ENCODE data around the gene FAM107B.
"Not testable (repeated sequence)": the region's sequence is repeated elsewhere in the genome, so short reads cannot be mapped to it uniquely, and the experiment has no call there.

FAM107B gene

DNA sequence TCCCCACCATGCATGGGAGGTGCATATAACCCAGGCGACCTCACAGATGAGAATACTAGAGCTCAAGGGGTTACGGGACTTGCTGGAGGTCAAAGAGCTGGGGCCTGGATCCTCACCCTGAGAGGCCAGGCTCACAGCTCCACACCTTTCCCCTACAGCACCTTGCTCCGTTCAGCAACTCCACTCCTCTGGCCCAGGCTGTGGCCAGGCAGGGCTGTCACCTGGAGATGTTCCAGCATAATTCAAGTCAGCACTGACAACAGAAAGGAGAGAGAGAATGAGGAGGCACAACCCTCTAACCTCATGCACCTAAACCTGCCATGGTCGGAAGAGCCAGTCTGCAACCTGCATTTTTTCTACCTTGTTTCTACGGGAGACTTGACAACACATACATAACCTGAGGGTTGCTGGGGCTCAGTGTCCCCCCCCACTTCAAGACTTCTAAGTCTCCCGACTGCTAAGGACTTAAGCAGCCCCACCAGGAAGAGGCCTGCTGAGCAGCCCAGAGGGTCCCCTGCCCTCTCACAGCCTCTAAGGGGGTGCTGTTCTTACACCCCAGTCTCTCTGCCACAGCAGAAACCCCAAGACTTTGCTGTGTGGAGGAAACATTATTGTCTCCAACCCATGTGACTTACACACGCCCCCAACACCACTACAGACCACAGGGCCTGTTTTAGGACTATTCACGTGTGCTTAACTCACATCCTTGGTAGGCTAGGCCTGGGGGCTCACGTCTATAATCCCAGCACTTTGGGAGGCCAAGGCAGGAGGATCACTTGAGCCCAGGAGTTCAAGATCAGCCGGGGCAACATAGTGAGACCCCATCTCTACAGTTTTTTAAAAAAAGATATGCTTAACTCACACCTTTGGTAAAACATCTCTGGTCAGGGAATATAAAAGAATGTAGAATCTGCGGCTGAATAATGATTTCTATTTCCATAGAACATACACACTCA is 175.6 kb downstream of the FAM107B start:
- Histone ChIP-seq H3K27ac (ENCODE audit: low read depth, low read length) (no peak overlapping the region), H3K9me3 (ENCODE audit: control insufficient read depth, insufficient read depth, low read length) (no peaks in the 10 kb centered on the region), H3K36me3 (ENCODE audit: control insufficient read depth, insufficient read depth, low read length) (peaks cover 16% of the 10 kb centered on the region), H3K27me3 (ENCODE audit: control insufficient read depth, insufficient read depth, low read length) (peaks cover 9% of the 10 kb centered on the region), H3K4me1 (ENCODE audit: control insufficient read depth, insufficient read depth, low read length) (peaks cover 18% of the 10 kb centered on the region), H3K9ac (ENCODE audit: low read depth, low read length) (no peak overlapping the region), H3K4me3 (ENCODE audit: low read depth, low read length) (no peak overlapping the region)

DNA sequence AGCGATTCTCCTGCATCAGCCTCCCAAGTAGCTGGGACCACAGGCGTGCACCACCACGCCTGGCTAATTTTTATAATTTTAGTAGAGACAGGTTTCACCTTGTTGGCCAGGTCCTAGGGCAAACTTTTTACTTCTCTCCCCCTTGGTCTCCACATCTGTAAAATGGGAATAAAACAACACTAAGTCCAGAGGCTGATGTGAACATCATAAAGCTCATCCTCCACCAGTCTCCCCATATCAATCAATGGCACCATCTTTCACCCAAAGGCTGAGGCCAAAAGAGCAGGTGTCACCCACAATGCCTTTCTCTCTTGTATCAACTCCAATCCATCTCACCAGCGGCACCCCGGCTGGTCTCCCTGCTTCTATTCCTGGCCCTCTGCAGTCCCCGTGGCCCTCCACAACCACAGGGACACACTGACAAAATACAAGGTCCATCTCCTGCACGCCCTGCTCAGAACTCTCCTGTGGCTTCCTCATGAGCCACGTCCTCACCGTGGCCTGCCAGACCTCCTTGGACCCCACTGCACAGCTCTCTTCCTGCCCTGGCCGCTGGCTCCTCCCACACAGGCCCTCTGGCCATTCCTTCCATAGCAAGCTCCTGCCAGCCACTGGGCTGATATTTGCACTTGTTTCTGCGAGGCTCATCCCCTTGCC is 179.0 kb downstream of the FAM107B start:
- Histone ChIP-seq H3K9ac (ENCODE audit: low read depth, low read length) (no peak overlapping the region), H3K36me3 (ENCODE audit: control insufficient read depth, insufficient read depth, low read length) (peaks cover 14% of the 10 kb centered on the region), H3K27me3 (ENCODE audit: control insufficient read depth, insufficient read depth, low read length) (no peaks in the 10 kb centered on the region), H3K4me1 (ENCODE audit: control insufficient read depth, insufficient read depth, low read length) (no peaks in the 10 kb centered on the region), H3K27ac (ENCODE audit: low read depth, low read length) (no peak overlapping the region), H3K4me3 (ENCODE audit: low read depth, low read length) (no peak overlapping the region), H3K9me3 (ENCODE audit: control insufficient read depth, insufficient read depth, low read length) (no peaks in the 10 kb centered on the region)

- Histone ChIP-seq H3K4me1 (ENCODE audit: control insufficient read depth, insufficient read depth, low read length) (no peaks in the 10 kb centered on the region), H3K27ac (ENCODE audit: low read depth, low read length) (no peak overlapping the region), H3K9ac (ENCODE audit: low read depth, low read length) (no peak overlapping the region), H3K9me3 (ENCODE audit: control insufficient read depth, insufficient read depth, low read length) (no peaks in the 10 kb centered on the region), H3K4me3 (ENCODE audit: low read depth, low read length) (no peak overlapping the region), H3K36me3 (ENCODE audit: control insufficient read depth, insufficient read depth, low read length) (peaks cover 13% of the 10 kb centered on the region), H3K27me3 (ENCODE audit: control insufficient read depth, insufficient read depth, low read length) (no peaks in the 10 kb centered on the region)
Measured at GRCh38 chr10:14594878-14595525, 179.7 kb downstream of the FAM107B start.

GRCh38 chr10:14593806-14594205 is 180.9 kb downstream of the FAM107B start:
- no peaks in the 10 kb centered on the region for H3K9me3 ChIP-seq (ENCODE audit: control insufficient read depth, insufficient read depth, low read length)
- no peak overlapping the region for H3K9ac ChIP-seq (ENCODE audit: low read depth, low read length)
- H3K27me3 ChIP-seq (ENCODE audit: control insufficient read depth, insufficient read depth, low read length) = no peaks in the 10 kb centered on the region
- H3K4me3 ChIP-seq (ENCODE audit: low read depth, low read length) = no peak overlapping the region
- H3K36me3 ChIP-seq (ENCODE audit: control insufficient read depth, insufficient read depth, low read length) = peaks cover 9% of the 10 kb centered on the region
- no peaks in the 10 kb centered on the region for H3K4me1 ChIP-seq (ENCODE audit: control insufficient read depth, insufficient read depth, low read length)
- H3K27ac ChIP-seq (ENCODE audit: low read depth, low read length) = no peak overlapping the region

DNA sequence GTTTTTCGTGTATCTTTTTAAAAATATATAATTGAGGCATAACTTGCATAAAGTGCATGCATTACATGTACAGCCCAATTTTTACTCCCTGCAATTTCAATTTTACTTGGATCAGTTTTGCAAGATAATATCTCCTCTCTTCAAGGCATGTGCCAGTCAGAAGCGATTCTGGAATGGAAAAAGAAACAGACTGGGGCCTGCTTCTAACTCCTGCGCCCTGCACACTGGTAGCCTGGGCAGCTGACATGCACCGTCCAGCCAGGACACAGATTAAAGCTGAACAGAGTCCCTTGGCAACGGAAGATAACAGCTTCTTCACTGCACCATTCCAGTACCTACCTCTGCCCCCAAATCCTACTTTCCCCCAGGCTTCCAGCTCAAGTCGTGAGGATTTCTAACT is 182.1 kb downstream of the FAM107B start:
- H3K27me3 ChIP-seq (ENCODE audit: control insufficient read depth, insufficient read depth, low read length) = no peaks in the 10 kb centered on the region
- H3K9ac ChIP-seq (ENCODE audit: low read depth, low read length) = no peak overlapping the region
- H3K27ac ChIP-seq (ENCODE audit: low read depth, low read length) = no peak overlapping the region
- no peaks in the 10 kb centered on the region for H3K36me3 ChIP-seq (ENCODE audit: control insufficient read depth, insufficient read depth, low read length)
- H3K9me3 ChIP-seq (ENCODE audit: control insufficient read depth, insufficient read depth, low read length) = no peaks in the 10 kb centered on the region
- peaks cover 6% of the 10 kb centered on the region; the same call in 1 of the 2 replicates for H3K4me1 ChIP-seq (ENCODE audit: control insufficient read depth, insufficient read depth, low read length)
- H3K4me3 ChIP-seq (ENCODE audit: low read depth, low read length) = no peak overlapping the region

GRCh38 chr10:14592026-14592425 is 182.7 kb downstream of the FAM107B start:
- Histone ChIP-seq H3K4me3 (ENCODE audit: low read depth, low read length) (no peak overlapping the region), H3K9me3 (ENCODE audit: control insufficient read depth, insufficient read depth, low read length) (no peaks in the 10 kb centered on the region), H3K36me3 (ENCODE audit: control insufficient read depth, insufficient read depth, low read length) (no peaks in the 10 kb centered on the region), H3K9ac (ENCODE audit: low read depth, low read length) (no peak overlapping the region), H3K4me1 (ENCODE audit: control insufficient read depth, insufficient read depth, low read length) (peaks cover 6% of the 10 kb centered on the region), H3K27ac (ENCODE audit: low read depth, low read length) (no peak overlapping the region), H3K27me3 (ENCODE audit: control insufficient read depth, insufficient read depth, low read length) (no peaks in the 10 kb centered on the region)

GRCh38 chr10:14588938-14589294 is 185.8 kb downstream of the FAM107B start:
- H3K9me3 ChIP-seq (ENCODE audit: control insufficient read depth, insufficient read depth, low read length); H3K27me3 ChIP-seq (ENCODE audit: control insufficient read depth, insufficient read depth, low read length); H3K9ac ChIP-seq (ENCODE audit: low read depth, low read length); H3K4me3 ChIP-seq (ENCODE audit: low read depth, low read length); H3K27ac ChIP-seq (ENCODE audit: low read depth, low read length); H3K36me3 ChIP-seq (ENCODE audit: control insufficient read depth, insufficient read depth, low read length): not testable (repeated sequence)
- peaks cover 23% of the 10 kb centered on the region for H3K4me1 ChIP-seq (ENCODE audit: control insufficient read depth, insufficient read depth, low read length)

GRCh38 chr10:14588084-14588937 is 186.4 kb downstream of the FAM107B start:
- H3K4me1 ChIP-seq (ENCODE audit: control insufficient read depth, insufficient read depth, low read length) = peaks cover 23% of the 10 kb centered on the region
- H3K27ac ChIP-seq (ENCODE audit: low read depth, low read length) = no peak overlapping the region
- H3K27me3 ChIP-seq (ENCODE audit: control insufficient read depth, insufficient read depth, low read length) = no peaks in the 10 kb centered on the region
- no peaks in the 10 kb centered on the region for H3K36me3 ChIP-seq (ENCODE audit: control insufficient read depth, insufficient read depth, low read length)
- no peak overlapping the region for H3K4me3 ChIP-seq (ENCODE audit: low read depth, low read length)
- H3K9ac ChIP-seq (ENCODE audit: low read depth, low read length) = no peak overlapping the region
- no peaks in the 10 kb centered on the region for H3K9me3 ChIP-seq (ENCODE audit: control insufficient read depth, insufficient read depth, low read length)

DNA sequence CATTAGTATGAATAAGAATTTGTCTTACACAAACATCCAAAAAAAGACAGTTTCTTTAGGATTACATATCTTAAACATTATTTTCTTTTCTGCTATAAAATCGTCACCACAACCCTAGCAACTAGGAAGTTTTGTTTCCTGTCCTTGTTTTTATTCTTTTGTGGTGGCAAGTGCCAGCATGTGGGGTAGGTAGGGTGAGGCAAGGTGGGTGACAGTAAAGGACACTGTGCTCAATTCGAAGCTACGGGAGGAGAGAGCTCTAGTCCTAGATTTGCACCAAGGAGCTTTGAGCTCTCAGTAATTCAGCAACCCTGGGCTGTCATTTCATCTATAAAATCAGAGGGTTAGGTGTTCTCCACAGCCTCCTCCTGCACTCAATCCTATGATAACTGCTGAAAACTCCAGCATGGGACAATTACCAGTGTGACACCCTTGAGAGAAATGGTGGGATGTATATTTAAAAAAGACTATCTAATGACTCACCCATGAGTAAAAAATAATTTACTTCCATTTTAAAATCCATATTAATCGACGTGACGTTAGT is 187.1 kb downstream of the FAM107B start:
- no peak overlapping the region for H3K4me3 ChIP-seq (ENCODE audit: low read depth, low read length)
- no peak overlapping the region for H3K27ac ChIP-seq (ENCODE audit: low read depth, low read length)
- no peaks in the 10 kb centered on the region for H3K27me3 ChIP-seq (ENCODE audit: control insufficient read depth, insufficient read depth, low read length)
- no peak overlapping the region for H3K9ac ChIP-seq (ENCODE audit: low read depth, low read length)
- H3K9me3 ChIP-seq (ENCODE audit: control insufficient read depth, insufficient read depth, low read length) = no peaks in the 10 kb centered on the region
- H3K36me3 ChIP-seq (ENCODE audit: control insufficient read depth, insufficient read depth, low read length) = no peaks in the 10 kb centered on the region
- H3K4me1 ChIP-seq (ENCODE audit: control insufficient read depth, insufficient read depth, low read length) = peaks cover 23% of the 10 kb centered on the region

- H3K4me1 ChIP-seq (ENCODE audit: control insufficient read depth, insufficient read depth, low read length) = peaks cover 23% of the 10 kb centered on the region
- H3K36me3 ChIP-seq (ENCODE audit: control insufficient read depth, insufficient read depth, low read length) = no peaks in the 10 kb centered on the region
- no peak overlapping the region for H3K27ac ChIP-seq (ENCODE audit: low read depth, low read length)
Measured at GRCh38 chr10:14586901-14587300, 187.8 kb downstream of the FAM107B start.

More at GRCh38 chr10:14586901-14587300, 187.8 kb downstream of the FAM107B start:
- Histone ChIP-seq H3K9ac (ENCODE audit: low read depth, low read length) (no peak overlapping the region), H3K9me3 (ENCODE audit: control insufficient read depth, insufficient read depth, low read length) (no peaks in the 10 kb centered on the region), H3K27me3 (ENCODE audit: control insufficient read depth, insufficient read depth, low read length) (no peaks in the 10 kb centered on the region), H3K4me3 (ENCODE audit: low read depth, low read length) (no peak overlapping the region)
